Neuronal stem cell (in vitro differentiated cells): ENCODE results near the gene NTPCR.
"Not testable (repeated sequence)": the region's sequence is repeated elsewhere in the genome, so short reads cannot be mapped to it uniquely, and the experiment has no call there.

Experiments used
- DNase-seq: peaks from one replicate; pipeline ENCODE4 v3.0.0-alpha.2; 2013; ENCODE audit warnings: low spot score
- H2AFZ ChIP-seq: one replicate; pipeline ENCODE4 v1.6.1; 2013; ENCODE audit warnings: mild to moderate bottlenecking, low read length, inconsistent platforms
- H2AK5ac ChIP-seq: 2 replicates; pipeline ENCODE4 v1.6.1; 2013; ENCODE audit warnings: low read depth, mild to moderate bottlenecking, inconsistent platforms, low read length, moderate library complexity, mixed read lengths
- H2BK120ac ChIP-seq: 2 replicates; pipeline ENCODE4 v1.6.1; 2013; ENCODE audit warnings: low read depth, mild to moderate bottlenecking, inconsistent platforms, low read length, moderate library complexity, mixed read lengths
- H2BK12ac ChIP-seq: one replicate; pipeline ENCODE4 v1.6.1; 2013; ENCODE audit warnings: low read length, inconsistent platforms
- H2BK15ac ChIP-seq: 2 replicates; pipeline ENCODE4 v1.6.1; 2013; ENCODE audit warnings: mild to moderate bottlenecking, low read length, inconsistent platforms, mixed read lengths
- H2BK5ac ChIP-seq: one replicate; pipeline ENCODE4 v1.6.1; 2013; ENCODE audit warnings: inconsistent platforms, mild to moderate bottlenecking, low read length, moderate library complexity
- H3K14ac ChIP-seq: one replicate; pipeline ENCODE4 v1.6.1; 2013; ENCODE audit warnings: low read length, inconsistent platforms
- H3K18ac ChIP-seq: 2 replicates; pipeline ENCODE4 v1.6.1; 2013; ENCODE audit warnings: low read length, inconsistent platforms
- H3K23ac ChIP-seq: 2 replicates; pipeline ENCODE4 v1.6.1; 2013; ENCODE audit warnings: low read depth, mild to moderate bottlenecking, mixed read lengths, low read length, inconsistent platforms; ENCODE audit not compliant: poor library complexity
- H3K27ac ChIP-seq: replicated peaks from 3 replicates; pipeline ENCODE4 v1.5.1; 2013; ENCODE audit warnings: low read length, inconsistent platforms
- H3K27me3 ChIP-seq, 3 experiments: 2 replicates each; pipeline ENCODE4 v1.6.1; 2013; ENCODE audit warnings: low read length in 3 of 3, mild to moderate bottlenecking in 2 of 3, inconsistent platforms in 1 of 3, low read depth in 1 of 3, mixed read lengths in 1 of 3, moderate library complexity in 1 of 3; ENCODE audit not compliant: control insufficient read depth in 3 of 3, insufficient read depth in 3 of 3
- H3K36me3 ChIP-seq, 2 donors: replicated peaks in 1 of 2; 2 replicates each; pipeline ENCODE4 v1.6.1; 2013; ENCODE audit warnings: low read length in 2 of 2; ENCODE audit not compliant: control insufficient read depth in 2 of 2, insufficient read depth in 2 of 2
- H3K4ac ChIP-seq: 2 replicates; pipeline ENCODE4 v1.6.1; 2013; ENCODE audit warnings: inconsistent platforms, mild to moderate bottlenecking, low read length, moderate library complexity
- H3K4me1 ChIP-seq, 2 donors: 1 replicate in 1 of 2; 2 replicates in 1 of 2; pipeline ENCODE4 v1.6.1; 2013; ENCODE audit warnings: low read length in 2 of 2, low read depth in 1 of 2; ENCODE audit not compliant: control insufficient read depth in 2 of 2, insufficient read depth in 1 of 2
- H3K4me2 ChIP-seq: one replicate; pipeline ENCODE4 v1.6.1; 2013; ENCODE audit warnings: mild to moderate bottlenecking, low read length, inconsistent platforms; ENCODE audit not compliant: insufficient read depth, poor library complexity, severe bottlenecking
- H3K4me3 ChIP-seq, 2 donors: 2 replicates each; pipeline ENCODE4 v1.5.1; 2013; ENCODE audit warnings: low read length in 2 of 2, mild to moderate bottlenecking in 2 of 2, inconsistent platforms in 1 of 2, moderate library complexity in 1 of 2
- H3K79me1 ChIP-seq: one replicate; pipeline ENCODE4 v1.6.1; 2013; ENCODE audit warnings: low read depth, mild to moderate bottlenecking, inconsistent platforms, low read length, moderate library complexity
- H3K9ac ChIP-seq: one replicate; pipeline ENCODE4 v1.6.1; 2013; ENCODE audit warnings: mild to moderate bottlenecking, low read depth, low read length, inconsistent platforms; ENCODE audit not compliant: poor library complexity
- H3K9me3 ChIP-seq, 2 donors: replicated peaks in 1 of 2; 2 replicates each; pipeline versions ENCODE3 to v1.6.1; 2013; ENCODE audit warnings: low read length in 2 of 2, mild to moderate bottlenecking in 2 of 2, inconsistent platforms in 1 of 2, low read depth in 1 of 2, mixed read lengths in 1 of 2, moderate library complexity in 1 of 2; ENCODE audit not compliant: control insufficient read depth in 2 of 2, insufficient read depth in 1 of 2
- H4K8ac ChIP-seq: one replicate; pipeline ENCODE4 v1.6.1; 2013; ENCODE audit warnings: low read depth, mild to moderate bottlenecking, inconsistent platforms, low read length, moderate library complexity
- H4K91ac ChIP-seq: one replicate; pipeline ENCODE4 v1.6.1; 2013; ENCODE audit warnings: low read length, low read depth, mild to moderate bottlenecking, inconsistent platforms; ENCODE audit not compliant: poor library complexity
- WGBS, 2 donors: extraction: QIAGEN DNeasy Blood & Tissue Kit; methylation state at CpG; one replicate each; pipeline ENCODE4 v1.1.7; 2013; ENCODE audit warnings: missing lambda C conversion rate in 2 of 2, mixed read lengths in 1 of 2; ENCODE audit not compliant: insufficient read length in 2 of 2, insufficient replicate concordance in 1 of 2; ENCODE audit errors: extremely low coverage in 2 of 2; 5-methylcytosine and 5-hydroxymethylcytosine counted together

Gene NTPCR

DNA sequence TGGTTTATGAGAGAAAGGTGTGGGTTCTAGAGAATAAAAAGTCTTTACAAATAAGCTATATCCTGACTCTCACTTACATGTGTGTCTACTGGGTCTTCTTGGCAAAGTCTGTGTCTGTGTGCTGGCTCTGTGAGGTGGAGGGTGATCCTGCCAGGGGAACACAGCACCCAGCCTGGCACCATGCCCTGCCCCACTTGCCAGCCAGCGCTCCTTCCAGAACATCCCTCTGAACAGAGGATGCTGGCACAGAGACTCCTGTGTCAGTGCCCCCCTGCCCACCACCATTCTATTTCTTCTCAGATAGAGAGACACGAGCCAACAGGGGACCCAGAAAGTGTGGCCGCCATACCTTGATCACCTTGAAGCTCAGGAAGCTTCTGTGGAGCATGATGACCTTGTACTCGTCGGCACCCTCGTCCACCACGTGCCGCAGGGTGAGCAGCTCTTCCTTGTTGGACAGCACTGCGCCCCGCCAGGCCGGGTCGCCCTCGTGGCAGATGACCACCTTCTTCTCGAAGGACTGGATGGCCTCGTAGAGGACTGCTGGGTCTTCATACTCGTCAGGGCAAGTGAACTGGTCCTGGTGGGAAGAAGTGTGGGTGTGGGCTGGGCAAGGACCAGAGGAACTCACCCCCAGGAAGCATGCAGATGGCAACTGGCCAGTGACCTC lies 49.7 kb downstream of the NTPCR start:
- no peak overlapping the region for H3K4me2 ChIP-seq
- H3K27me3 ChIP-seq: no peaks in the 10 kb centered on the region
- H3K79me1 ChIP-seq: no peaks in the 10 kb centered on the region
- no CpG with 5 or more reads among the region's 16 CpGs for WGBS, 2 donors
- H3K23ac ChIP-seq: peak overlapping the region; percentile 87
- H2BK5ac ChIP-seq: no peak overlapping the region
- H3K9me3 ChIP-seq: no peaks in the 10 kb centered on the region
- no peak overlapping the region for H2BK12ac ChIP-seq
- H2BK15ac ChIP-seq: no peak overlapping the region
- H3K36me3 ChIP-seq: peaks cover 19 to 28% of the 10 kb centered on the region in 2 donors
- H2AFZ ChIP-seq: no peak overlapping the region
- no peak overlapping the region for H2BK120ac ChIP-seq
- no peaks in the 10 kb centered on the region for H3K4me1 ChIP-seq
- no peak overlapping the region for H3K4me3 ChIP-seq
- H4K91ac ChIP-seq: no peak overlapping the region
- H3K18ac ChIP-seq: peak overlapping the region; percentile 83
- H3K27ac ChIP-seq: no peak overlapping the region
- DNase-seq: no peak
- H2AK5ac ChIP-seq: no peak overlapping the region
- H4K8ac ChIP-seq: no peak overlapping the region
- peak overlapping the region; percentile 8 for H3K4ac ChIP-seq
- peak overlapping the region; percentile 31 for H3K14ac ChIP-seq
- H3K9ac ChIP-seq: no peak overlapping the region

- H3K27me3 ChIP-seq, DNase-seq, H3K18ac ChIP-seq, H3K27ac ChIP-seq, H2AK5ac ChIP-seq, H3K14ac ChIP-seq, H3K4me1 ChIP-seq, H4K8ac ChIP-seq, H4K91ac ChIP-seq, H2BK15ac ChIP-seq, H2AFZ ChIP-seq, H3K9me3 ChIP-seq, H2BK120ac ChIP-seq, H3K23ac ChIP-seq, H3K9ac ChIP-seq, H3K4ac ChIP-seq, H3K4me3 ChIP-seq, H2BK12ac ChIP-seq, H3K79me1 ChIP-seq, H2BK5ac ChIP-seq, H3K4me2 ChIP-seq: not testable (repeated sequence)
- H3K36me3 ChIP-seq: peaks cover 7 to 12% of the 10 kb centered on the region in 2 donors
- WGBS, 2 donors: no CpG with 5 or more reads among the region's 5 CpGs
Measured at GRCh38 chr1:233003638-233004037, 53.2 kb downstream of the NTPCR start.

GRCh38 chr1:233004451-233004850 lies 54.0 kb downstream of the NTPCR start:
- no peaks in the 10 kb centered on the region for H3K79me1 ChIP-seq
- no peak overlapping the region for H3K27ac ChIP-seq
- H3K4me1 ChIP-seq: peaks cover 7% of the 10 kb centered on the region in 2 donors
- peaks cover 3 to 6% of the 10 kb centered on the region in 2 donors for H3K36me3 ChIP-seq
- H3K27me3 ChIP-seq: no peaks in the 10 kb centered on the region
- H3K14ac ChIP-seq: no peak overlapping the region
- no peak overlapping the region for H4K91ac ChIP-seq
- no peak overlapping the region for H3K23ac ChIP-seq
- H2BK15ac ChIP-seq: no peak overlapping the region
- no peak overlapping the region for H2BK5ac ChIP-seq
- DNase-seq: no peak
- no peak overlapping the region for H2BK12ac ChIP-seq
- H3K4ac ChIP-seq: no peak overlapping the region
- no peaks in the 10 kb centered on the region for H3K9me3 ChIP-seq
- no peak overlapping the region for H3K4me3 ChIP-seq
- no peak overlapping the region for H4K8ac ChIP-seq
- H2AK5ac ChIP-seq: no peak overlapping the region
- H2AFZ ChIP-seq: no peak overlapping the region
- H2BK120ac ChIP-seq: no peak overlapping the region
- no CpG with 5 or more reads among the region's 9 CpGs for WGBS, 2 donors
- H3K9ac ChIP-seq: no peak overlapping the region
- no peak overlapping the region for H3K4me2 ChIP-seq
- H3K18ac ChIP-seq: no peak overlapping the region

- Histone ChIP-seq H3K27ac (no peak overlapping the region), H3K4me1 (peaks cover 7% of the 10 kb centered on the region in 2 donors), H3K4me3 (no peak overlapping the region), H2AK5ac (no peak overlapping the region), H2BK120ac (no peak overlapping the region), H3K79me1 (no peaks in the 10 kb centered on the region), H3K4me2 (no peak overlapping the region), H3K9ac (no peak overlapping the region), H3K36me3 (peaks cover 1 to 2% of the 10 kb centered on the region in 2 donors), H2BK12ac (no peak overlapping the region), H3K14ac (no peak overlapping the region), H2AFZ (no peak overlapping the region), H3K9me3 (no peaks in the 10 kb centered on the region), H4K8ac (no peak overlapping the region), H2BK15ac (no peak overlapping the region), H2BK5ac (no peak overlapping the region), H3K27me3 (no peaks in the 10 kb centered on the region), H4K91ac (no peak overlapping the region), H3K23ac (no peak overlapping the region), H3K18ac (no peak overlapping the region), H3K4ac (no peak overlapping the region)
- no peak for DNase-seq
- no CpG with 5 or more reads among the region's 5 CpGs for WGBS, 2 donors
Measured at GRCh38 chr1:233005156-233005555, 54.7 kb downstream of the NTPCR start.
